HG03571 (cell line): ENCODE results near the gene P3R3URF.

Source experiments
- ATAC-seq: cut with Tn5 transposase; IDR thresholded peaks from one replicate; pipeline ENCODE4 v1.9.1; 2021; ENCODE audit not compliant: unreplicated experiment

P3R3URF gene

GRCh38 chr1:46134660-46135331 is 41.5 kb downstream of the P3R3URF start:
- ATAC-seq, result no peak

- no peak for ATAC-seq
Measured at GRCh38 chr1:46133781-46134350, 42.4 kb downstream of the P3R3URF start.

- ATAC-seq, result peak; percentile 55
Measured at GRCh38 chr1:46133181-46133658, 43.1 kb downstream of the P3R3URF start.

- ATAC-seq, result peak; percentile 86
Measured at GRCh38 chr1:46132529-46133180, 43.6 kb downstream of the P3R3URF start, which contains the start of gene PIK3R3. TSS of gene PIK3R3 (minus strand) at chr1:46132629. CDS start at chr1:46131952, 677 bp downstream.

- ATAC-seq, result no peak
Measured at GRCh38 chr1:46131712-46132528, 44.4 kb downstream of the P3R3URF start.

- no peak for ATAC-seq
Measured at GRCh38 chr1:46131093-46131492, 45.2 kb downstream of the P3R3URF start.

GRCh38 chr1:46130606-46131005 is 45.7 kb downstream of the P3R3URF start:
- no peak for ATAC-seq

- ATAC-seq, result no peak
Measured at GRCh38 chr1:46130121-46130520, 46.2 kb downstream of the P3R3URF start.

GRCh38 chr1:46128344-46128743 is 47.9 kb downstream of the P3R3URF start:
- ATAC-seq, result no peak
